Body of pancreas (tissue), 4 donors: ENCODE data around the gene KMT5C. TPM values are rescaled to one million over a fixed set of nuclear protein-coding genes. Genes with fewer than 3 reads are reported as not detected.

Experiments
- ATAC-seq: fragments of 150-250 bp; one replicate; pipeline ENCODE4 v1.9.1; 2016
- DNase-seq, 4 donors: peaks; one replicate each; pipeline ENCODE4 v3.0.0-alpha.2; 2019
- H3K27ac ChIP-seq, 4 donors: fragments of 200-600 bp; sonication (generic); 1 replicate in 3 of 4; 2 replicates in 1 of 4; pipeline versions ENCODE4 v1.5.1 to v1.6.1; 2016 to 2019; ENCODE audit warnings: mild to moderate bottlenecking in 1 of 4, mixed read lengths in 1 of 4, moderate library complexity in 1 of 4
- H3K27me3 ChIP-seq, 2 donors: fragments of 200-600 bp; sonication (generic); one replicate each; pipeline ENCODE4 v1.6.0; 2016; ENCODE audit warnings: mild to moderate bottlenecking in 1 of 2
- H3K36me3 ChIP-seq, 2 donors: fragments of 200-600 bp; sonication (generic); replicated peaks in 1 of 2; 2 replicates each; pipeline ENCODE4 v1.5.1; 2016; ENCODE audit warnings: low read depth in 2 of 2; ENCODE audit not compliant: insufficient read depth in 1 of 2
- H3K4me1 ChIP-seq: fragments of 200-600 bp; sonication (generic); one replicate; pipeline ENCODE4 v1.6.0; 2016
- H3K4me3 ChIP-seq, 2 donors: fragments of 200-600 bp; sonication (generic); 1 replicate in 1 of 2; 2 replicates in 1 of 2; pipeline ENCODE4 v1.5.1; 2016 to 2019
- H3K9me3 ChIP-seq, 3 donors: fragments of 200-600 bp; sonication (generic); 1 replicate in 2 of 3; 2 replicates in 1 of 3; pipeline ENCODE4 v1.5.1; 2016
- CTCF ChIP-seq, 7 experiments: fragments of 450-650 bp in 4 of 7; fragments of 200-600 bp in 3 of 7; sonication (generic) in 3 of 7; IDR thresholded peaks; one replicate each; pipeline ENCODE4 v1.5.1; 2016 to 2019; ENCODE audit warnings: antibody characterized with exemption in 7 of 7
- POLR2A ChIP-seq, 3 donors: fragments of 450-650 bp; IDR thresholded peaks; one replicate each; pipeline ENCODE4 v1.6.1; 2016; ENCODE audit warnings: antibody characterized with exemption in 3 of 3, mild to moderate bottlenecking in 2 of 3
- WGBS, 2 donors: methylation state at CpG; one replicate each; pipeline ENCODE4 v1.1.5; 2017; 5-methylcytosine and 5-hydroxymethylcytosine counted together
- intact Hi-C: fragments of 100-400 bp; cut with DNase I; formaldehyde crosslinking; loops from one replicate; pipeline ENCODE4 v1.15.1; 2023
- total RNA-seq, 2 donors: library from RNA; depleted of rRNA; stranded (reverse); fragments of >200 nt; gene quantifications; one replicate each; pipeline ENCODE4 v1.1.0, GENCODE V29; 2016

The KMT5C gene
- total RNA-seq, 2 donors from 2014 or later = 14.8 to 17.6 TPM

GRCh38 chr19:55390461-55390880, 50.8 kb downstream of the KMT5C start:
- WGBS, 2 donors = 82 to 87% methylated on average over 7 of the region's 7 CpGs
- no peaks in the 10 kb centered on the region for H3K9me3 ChIP-seq
- peaks cover 0 to 8% of the 10 kb centered on the region in 2 donors for H3K36me3 ChIP-seq
- ATAC-seq = no peak
- H3K27ac ChIP-seq = no peak overlapping the region
- no peak for TF ChIP-seq POLR2A (IDR thresholded peaks at IDR 0.05)
- TF ChIP-seq CTCF (IDR thresholded peaks at IDR 0.05) = no peak
- intact Hi-C loops = no loop called here
- no peaks in the 10 kb centered on the region for H3K27me3 ChIP-seq
- DNase-seq = no peak
- no peak overlapping the region for H3K4me3 ChIP-seq
- H3K4me1 ChIP-seq = peaks cover 27% of the 10 kb centered on the region

GRCh38 chr19:55391191-55391670, 51.6 kb downstream of the KMT5C start:
- H3K36me3 ChIP-seq = peaks cover 0 to 8% of the 10 kb centered on the region in 2 donors
- H3K27me3 ChIP-seq = no peaks in the 10 kb centered on the region
- DNase-seq (no peak), ATAC-seq (no peak)
- H3K4me1 ChIP-seq = peaks cover 27% of the 10 kb centered on the region
- no peaks in the 10 kb centered on the region for H3K9me3 ChIP-seq
- H3K27ac ChIP-seq = no peak overlapping the region
- intact Hi-C loops = no loop called here
- no peak overlapping the region for H3K4me3 ChIP-seq
- TF ChIP-seq POLR2A (IDR thresholded peaks at IDR 0.05) = no peak
- TF ChIP-seq CTCF (IDR thresholded peaks at IDR 0.05) = no peak
- 85 to 100% methylated on average over 6 to 12 of the region's 12 CpGs for WGBS, 2 donors

GRCh38 chr19:55391702-55392615, 52.3 kb downstream of the KMT5C start:
- no peak overlapping the region for H3K4me3 ChIP-seq
- no peak overlapping the region for H3K27ac ChIP-seq
- peaks cover 22% of the 10 kb centered on the region for H3K4me1 ChIP-seq
- H3K36me3 ChIP-seq = peaks cover 0 to 8% of the 10 kb centered on the region in 2 donors
- H3K27me3 ChIP-seq = no peaks in the 10 kb centered on the region
- no peak for ATAC-seq
- no peaks in the 10 kb centered on the region for H3K9me3 ChIP-seq
- DNase-seq = no peak
- TF ChIP-seq POLR2A (IDR thresholded peaks at IDR 0.05) (no peak), CTCF (IDR thresholded peaks at IDR 0.05) (no peak)
- 83 to 88% methylated on average over 17 to 18 of the region's 18 CpGs for WGBS, 2 donors
- intact Hi-C loops = no loop called here

GRCh38 chr19:55392820-55393761, 53.4 kb downstream of the KMT5C start:
- Histone ChIP-seq H3K4me1 (peaks cover 10% of the 10 kb centered on the region), H3K27ac (no peak overlapping the region), H3K36me3 (peaks cover 0 to 5% of the 10 kb centered on the region in 2 donors), H3K4me3 (no peak overlapping the region), H3K27me3 (no peaks in the 10 kb centered on the region), H3K9me3 (no peaks in the 10 kb centered on the region)
- no peak for DNase-seq
- intact Hi-C loops = no loop called here
- 72 to 74% methylated on average over 17 of the region's 18 CpGs for WGBS, 2 donors
- no peak for ATAC-seq
- TF ChIP-seq CTCF (IDR thresholded peaks at IDR 0.05) = no peak
- no peak for TF ChIP-seq POLR2A (IDR thresholded peaks at IDR 0.05)

Other genes starting within 250 kb of the KMT5C start
- 100 to 1,000 TPM in 1 of 2 donors, 10 to 100 TPM in 1; 81.2 to 135 TPM for gene PPP1R12C, start 222.2 kb upstream of the KMT5C start, total RNA-seq
- not detected for gene TNNT1, start 190.7 kb upstream of the KMT5C start, total RNA-seq
- gene TNNI3, start 182.1 kb upstream of the KMT5C start, total RNA-seq = not detected
- 1 to 10 TPM; 1.6 TPM for gene DNAAF3, start 173.3 kb upstream of the KMT5C start, total RNA-seq
- under 1 TPM in 1 of 2 donors, not detected in 1; 0.26 TPM for gene SYT5, start 159.6 kb upstream of the KMT5C start, total RNA-seq
- 10 to 100 TPM; 14.8 to 15.8 TPM for gene PTPRH, start 130.4 kb upstream of the KMT5C start, total RNA-seq
- 1 to 10 TPM; 1.6 to 3.0 TPM for gene TMEM86B, start 111.1 kb upstream of the KMT5C start, total RNA-seq
- gene PPP6R1, start 80.9 kb upstream of the KMT5C start, total RNA-seq = 10 to 100 TPM; 19.2 to 20.8 TPM
- 10 to 100 TPM; 12.5 to 51.1 TPM for gene HSPBP1, start 59.8 kb upstream of the KMT5C start, total RNA-seq
- gene BRSK1, start 55.9 kb upstream of the KMT5C start, total RNA-seq = 1 to 10 TPM in 1 of 2 donors, under 1 TPM in 1; 0.66 to 1.0 TPM
- 1 to 10 TPM in 1 of 2 donors, not detected in 1; 1.0 TPM for gene TMEM150B, start 14.5 kb upstream of the KMT5C start, total RNA-seq
- 1 to 10 TPM in 1 of 2 donors, not detected in 1; 1.6 TPM for gene COX6B2, start 14.8 kb downstream of the KMT5C start, total RNA-seq
- not detected for gene GARIN5B, start 23.4 kb downstream of the KMT5C start, total RNA-seq
- not detected for gene IL11, start 30.6 kb downstream of the KMT5C start, total RNA-seq
- not detected for gene TMEM190, start 37.0 kb downstream of the KMT5C start, total RNA-seq
- gene TMEM238, start 44.4 kb downstream of the KMT5C start, total RNA-seq = 10 to 100 TPM; 12.5 to 53.4 TPM
- 100 to 1,000 TPM; 113 to 268 TPM for gene RPL28, start 46.1 kb downstream of the KMT5C start, total RNA-seq
- 1 to 10 TPM; 6.5 to 7.9 TPM for gene UBE2S, start 67.9 kb downstream of the KMT5C start, total RNA-seq
- not detected for gene SHISA7, start 103.4 kb downstream of the KMT5C start, total RNA-seq
- gene ISOC2, start 121.8 kb downstream of the KMT5C start, total RNA-seq = 10 to 100 TPM; 38.4 to 75.8 TPM
- not detected for gene C19orf85, start 124.9 kb downstream of the KMT5C start, total RNA-seq
- gene ZNF628, start 136.7 kb downstream of the KMT5C start, total RNA-seq = 1 to 10 TPM; 3.4 to 8.2 TPM
- 1 to 10 TPM; 4.2 to 8.2 TPM for gene NAT14, start 145.3 kb downstream of the KMT5C start, total RNA-seq
- 1 to 10 TPM; 2.6 to 3.3 TPM for gene SSC5D, start 148.6 kb downstream of the KMT5C start, total RNA-seq
- not detected for gene SBK2, start 197.3 kb downstream of the KMT5C start, total RNA-seq
- not detected for gene SBK3, start 205.7 kb downstream of the KMT5C start, total RNA-seq
- 1 to 10 TPM; 3.3 to 6.2 TPM for gene ZNF579, start 241.0 kb downstream of the KMT5C start, total RNA-seq